Mucosa of descending colon (tissue), 3 donors: ENCODE measurements around the gene ITGAV. TPM values are rescaled to one million over a fixed set of nuclear protein-coding genes. Genes with fewer than 3 reads are reported as not detected.

Source experiments
- ATAC-seq: fragments of 200-7000 bp; cut with Tn5 transposase; one replicate; pipeline ENCODE4 v1.9.1; 2020; ENCODE audit warnings: mild to moderate bottlenecking, moderate library complexity
- DNase-seq, 3 donors: peaks; one replicate each; pipeline ENCODE4 v3.0.0-alpha.2; 2020
- H3K36me3 ChIP-seq: fragments of 200-600 bp; one replicate; pipeline ENCODE4 v1.8.0; 2021; ENCODE audit warnings: low read depth, mild to moderate bottlenecking
- H3K4me1 ChIP-seq: fragments of 200-600 bp; one replicate; pipeline ENCODE4 v1.8.0; 2021; ENCODE audit warnings: low read depth, mild to moderate bottlenecking
- H3K4me3 ChIP-seq: fragments of 200-600 bp; one replicate; pipeline ENCODE4 v1.8.0; 2021; ENCODE audit warnings: mild to moderate bottlenecking
- H3K9me3 ChIP-seq: fragments of 200-600 bp; one replicate; pipeline ENCODE4 v1.8.0; 2021; ENCODE audit warnings: mild to moderate bottlenecking
- CTCF ChIP-seq: fragments of 200-600 bp; IDR thresholded peaks from one replicate; pipeline ENCODE4 v1.8.0; 2022; ENCODE audit warnings: antibody characterized with exemption, mild to moderate bottlenecking
- intact Hi-C, 2 donors: fragments of 100-400 bp; cut with DNase I in 1 of 2; cut with micrococcal nuclease in 1 of 2; formaldehyde crosslinking; loops; one replicate each; pipeline versions ENCODE4 v1.11.0 to v1.11.1; 2022; cut with DNase I, micrococcal nuclease
- total RNA-seq, 3 donors: library from RNA; stranded (reverse); fragmentation: NEBNext Ultra II Directional in 2 of 3; extraction: Animal tissue kit (Norgen Biotek cat#: 25700) in 2 of 3; gene quantifications; one replicate each; pipeline versions ENCODE4 v1.2.1 to v1.2.4, GENCODE V29; 2021 to 2023
- donor health status: DM: no; HTN: no; CAD: no; lungs with moderate emphysema.
- donor health status: DM: no; HTN: no; CAD: no.
- donor health status: DM: no; HTN: yes; CAD: no.

ITGAV gene
- total RNA-seq, 3 donors from 2014 or later, result 41.0 to 62.8 (median 47.2) TPM

- intact Hi-C loops, result loop anchor here (5.0 kb wide), 2 partner anchors 133 to 138 kb away; no protein-coding TSS in a partner anchor
- Histone ChIP-seq H3K4me1 (no peaks in the 10 kb centered on the region), H3K9me3 (no peaks in the 10 kb centered on the region), H3K4me3 (no peak overlapping the region), H3K36me3 (no peaks in the 10 kb centered on the region)
- TF ChIP-seq CTCF, result no peak
- no peak for DNase-seq
- no peak for ATAC-seq
Observed at GRCh38 chr2:186639939-186640338, 50.1 kb downstream of the ITGAV start.

- no peak for ATAC-seq
- H3K9me3 ChIP-seq, result no peaks in the 10 kb centered on the region
- intact Hi-C loops, result loop anchor here (5.0 kb wide), 2 partner anchors 134 to 139 kb away; no protein-coding TSS in a partner anchor
- no peaks in the 10 kb centered on the region for H3K4me1 ChIP-seq
- no peak overlapping the region for H3K4me3 ChIP-seq
- no peak for TF ChIP-seq CTCF
- no peak for DNase-seq
- no peaks in the 10 kb centered on the region for H3K36me3 ChIP-seq
Observed at GRCh38 chr2:186641132-186641806, 51.4 kb downstream of the ITGAV start.

- Histone ChIP-seq H3K4me3 (no peak overlapping the region), H3K4me1 (no peaks in the 10 kb centered on the region), H3K9me3 (no peaks in the 10 kb centered on the region), H3K36me3 (no peaks in the 10 kb centered on the region)
- peak; percentile 83 for ATAC-seq
- intact Hi-C loops, result loop anchor here (5.0 kb wide), 2 partner anchors 135 to 140 kb away; no protein-coding TSS in a partner anchor
- peak; percentile 20 for TF ChIP-seq CTCF
- peak in 1 of 3 donors; percentile 66 for DNase-seq
Observed at GRCh38 chr2:186641807-186642321, 52.0 kb downstream of the ITGAV start.

- DNase-seq, result no peak
- H3K36me3 ChIP-seq, result no peaks in the 10 kb centered on the region
- TF ChIP-seq CTCF, result no peak
- intact Hi-C loops, result loop anchor here (5.0 kb wide), 2 partner anchors 137 to 142 kb away; no protein-coding TSS in a partner anchor
- H3K9me3 ChIP-seq, result no peaks in the 10 kb centered on the region
- H3K4me3 ChIP-seq, result no peak overlapping the region
- no peaks in the 10 kb centered on the region for H3K4me1 ChIP-seq
- no peak for ATAC-seq
Observed at GRCh38 chr2:186644791-186645190, 54.9 kb downstream of the ITGAV start.

GRCh38 chr2:186645999-186646398 is 56.1 kb downstream of the ITGAV start:
- intact Hi-C loops, result no loop called here
- ATAC-seq (no peak), DNase-seq (no peak)
- Histone ChIP-seq H3K4me3 (no peak overlapping the region), H3K9me3 (no peaks in the 10 kb centered on the region), H3K4me1 (no peaks in the 10 kb centered on the region), H3K36me3 (no peaks in the 10 kb centered on the region)
- no peak for TF ChIP-seq CTCF
